ENCODE results near the gene OR1A2. TPM values are rescaled to one million over a fixed set of nuclear protein-coding genes. Genes with fewer than 3 reads are reported as not detected.

Gene OR1A2
- total and polyA plus RNA-seq, 2 of the 8 experiments (the other 6 are each of a cell fraction or from before 2014, with no cell fraction given): not detected

DNA sequence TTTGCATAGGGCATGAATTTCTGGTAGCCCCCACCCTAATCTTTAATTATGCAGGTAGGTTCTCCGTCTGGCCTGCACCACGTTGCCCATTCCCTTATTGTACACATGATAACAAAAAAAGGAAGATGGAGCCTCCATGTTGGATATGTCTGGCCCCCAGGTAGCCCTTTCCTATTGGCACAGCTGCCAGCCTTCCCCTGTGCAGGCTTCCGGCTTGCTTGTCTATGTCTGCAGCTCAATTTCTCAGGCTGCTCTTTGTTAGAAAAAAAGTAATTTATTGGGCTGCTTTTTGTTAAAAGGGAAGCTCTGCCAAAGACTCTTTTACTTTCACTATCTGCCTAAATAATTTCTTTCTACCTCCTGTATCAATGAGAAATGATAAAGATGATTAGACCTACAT lies 15.7 kb downstream of the OR1A2 start:
- Histone ChIP-seq H3K79me2 (ENCODE audit: control insufficient read depth in 1 of 2, insufficient read depth in 2 of 2, low read length in 2 of 2) (no peaks in the 10 kb centered on the region), H4K20me1 (replicated peaks in 1 of 2; ENCODE audit: control insufficient read depth in 1 of 2, insufficient read depth in 2 of 2, low read length in 2 of 2) (no peaks in the 10 kb centered on the region), H4K5ac (ENCODE audit: insufficient read length, low read depth, low read length) (no peak overlapping the region), H2AK5ac (ENCODE audit: low read depth, low read length) (no peak overlapping the region), H3K56ac (replicated peaks; ENCODE audit: insufficient read length, low read depth, low read length) (no peak overlapping the region), H3K79me1 (ENCODE audit: low read depth, low read length) (no peaks in the 10 kb centered on the region), H2BK12ac (ENCODE audit: low read depth, low read length) (no peak overlapping the region), H4K91ac (replicated peaks; ENCODE audit: insufficient read length, low read length) (no peak overlapping the region), H2BK20ac (ENCODE audit: low read length) (no peak overlapping the region), H3K27me3 (replicated peaks in 1 of 4; ENCODE audit: control insufficient read depth in 3 of 4, extremely low read depth in 1 of 4, insufficient read depth in 3 of 4, low read length in 3 of 4) (no peaks in the 10 kb centered on the region), H3K18ac (ENCODE audit: extremely low read depth, low read length) (no peak overlapping the region), H2AFZ (ENCODE audit: low read length) (no peak overlapping the region), H4K8ac (ENCODE audit: extremely low read depth, insufficient read depth, low read length) (no peak overlapping the region), H2BK5ac (ENCODE audit: low read depth, low read length) (no peak overlapping the region), H3K4me2 (ENCODE audit: insufficient read depth in 1 of 2, low read depth in 2 of 2, low read length in 2 of 2) (no peak overlapping the region), H3K9ac (replicated peaks in 1 of 4; ENCODE audit: extremely low read depth in 1 of 4, low read depth in 3 of 4, low read length in 3 of 4) (no peak overlapping the region), H3K14ac (ENCODE audit: insufficient read length) (no peak overlapping the region), H3K23me2 (ENCODE audit: low read depth, low read length) (no peaks in the 10 kb centered on the region), H3K4ac (replicated peaks; ENCODE audit: insufficient read length, low read depth, low read length) (no peak overlapping the region), H3K4me1 (replicated peaks in 1 of 4; ENCODE audit: control insufficient read depth in 3 of 4, insufficient read depth in 4 of 4, low read length in 3 of 4) (no peaks in the 10 kb centered on the region), H3K36me3 (ENCODE audit: control insufficient read depth in 2 of 4, insufficient read depth in 4 of 4, low read length in 3 of 4) (no peaks in the 10 kb centered on the region), H3K27ac (ENCODE audit: low read depth, low read length) (no peak overlapping the region), H2BK15ac (ENCODE audit: low read length) (no peak overlapping the region), H3K23ac (ENCODE audit: insufficient read length) (no peak overlapping the region), H2BK120ac (replicated peaks; ENCODE audit: low read depth, low read length) (no peak overlapping the region), H3K9me3 (ENCODE audit: insufficient read depth in 2 of 2, low read depth in 1 of 2, low read length in 1 of 2) (peaks cover 19 to 29% of the 10 kb centered on the region in 2 experiments), H3K4me3 (ENCODE audit: extremely low read depth in 1 of 4, insufficient read depth in 2 of 4, low read depth in 3 of 4, low read length in 4 of 4) (no peak overlapping the region)
- FAIRE-seq (no peak), DNase-seq (ENCODE audit: low read depth in 1 of 2, low spot score in 2 of 2) (no peak)
- CTCF ChIA-PET (ENCODE audit: partially characterized antibody): no interaction called here
- 79% methylated on average over 3 of the region's 3 CpGs; no CpG with 5 or more reads in 1 of the 2 experiments for WGBS, 2 experiments (ENCODE audit: extremely low coverage in 1 of 2, insufficient coverage in 1 of 2, insufficient read length in 1 of 2, insufficient replicate concordance in 2 of 2, low coverage in 1 of 2, low lambda C conversion rate in 2 of 2, missing lambda C conversion rate in 1 of 2)
- POLR2A ChIA-PET (ENCODE audit: partially characterized antibody): no interaction called here
- no peak for TF ChIP-seq HDAC6 (IDR thresholded peaks at IDR 0.05; ENCODE audit: low read depth, low read length)

Data from H1 (cell line).